BLaER1 treated with 17β-estradiol and CSF1 and Interleukin-3, amounts not matched to agents 10 nM and 100 nM (cell line): ENCODE measurements around the gene MCOLN1.

ENCODE experiments used
- H3K27ac ChIP-seq, 11 experiments: shearing (Covaris generic); formaldehyde crosslinking; 2 replicates each; pipeline ENCODE4 v1.8.1; 2022
- H3K27me3 ChIP-seq, 11 experiments: shearing (Covaris generic); formaldehyde crosslinking; 2 replicates each; pipeline ENCODE4 v1.8.1; 2022
- H3K36me3 ChIP-seq, 11 experiments: shearing (Covaris generic); formaldehyde crosslinking; 2 replicates each; pipeline ENCODE4 v1.8.1; 2022
- H3K4me1 ChIP-seq, 10 experiments: shearing (Covaris generic); formaldehyde crosslinking; 2 replicates each; pipeline ENCODE4 v1.8.1; 2022
- H3K4me2 ChIP-seq, 11 experiments: shearing (Covaris generic); formaldehyde crosslinking; 2 replicates each; pipeline ENCODE4 v1.8.1; 2022
- H3K4me3 ChIP-seq, 10 experiments: shearing (Covaris generic); formaldehyde crosslinking; 2 replicates each; pipeline ENCODE4 v1.8.1; 2022
- H3K9ac ChIP-seq, 11 experiments: shearing (Covaris generic); formaldehyde crosslinking; 2 replicates each; pipeline ENCODE4 v1.8.1; 2022
- H3K9me3 ChIP-seq, 11 experiments: shearing (Covaris generic); formaldehyde crosslinking; replicated peaks in 1 of 11; 2 replicates each; pipeline ENCODE4 v1.8.1; 2022
- H4K20me1 ChIP-seq, 11 experiments: shearing (Covaris generic); formaldehyde crosslinking; 2 replicates each; pipeline ENCODE4 v1.8.1; 2022
- Cebpa-rat ChIP-seq, 11 experiments: shearing (Covaris generic); IDR thresholded peaks; 2 replicates each; pipeline ENCODE4 v1.8.1; 2022

Gene MCOLN1

GRCh38 chr19:7515645-7516151 lies 6.7 kb upstream of the MCOLN1 start, which contains the start of gene ZNF358:
Gene ZNF358 (plus strand): TSS chr19:7516103. CDS start chr19:7519243, 3,140 bp downstream.
- Histone ChIP-seq H3K36me3 (peaks cover 0 to 19% (median 11%) of the 10 kb centered on the region in 11 experiments; a peak in 17 of 22 replicates), H3K9me3 (no peaks in the 10 kb centered on the region), H3K4me1 (peaks cover 18 to 32% (median 26%) of the 10 kb centered on the region in 10 experiments), H3K4me2 (peak within 1 kb of the TSS; percentile 88 to 100 (median 97)), H3K27me3 (no peaks in the 10 kb centered on the region), H4K20me1 (no peaks in the 10 kb centered on the region), H3K27ac (peak within 1 kb of the TSS; percentile 79 to 91 (median 87)), H3K4me3 (peak within 1 kb of the TSS; percentile 67 to 81 (median 74)), H3K9ac (peak within 1 kb of the TSS; percentile 84 to 96 (median 90))
- no peak for TF ChIP-seq Cebpa-rat (IDR thresholded peaks at IDR 0.05)

GRCh38 chr19:7516333-7516732 lies 6.1 kb upstream of the MCOLN1 start:
- H3K4me2 ChIP-seq = peak overlapping the region; percentile 88 to 100 (median 97)
- H3K4me3 ChIP-seq = peak overlapping the region; percentile 67 to 81 (median 74)
- peaks cover 0 to 22% (median 11%) of the 10 kb centered on the region in 11 experiments; a peak in 17 of 22 replicates for H3K36me3 ChIP-seq
- H3K4me1 ChIP-seq = peaks cover 18 to 32% (median 27%) of the 10 kb centered on the region in 10 experiments
- TF ChIP-seq Cebpa-rat (IDR thresholded peaks at IDR 0.05) = no peak
- peak overlapping the region; percentile 79 to 91 (median 87) for H3K27ac ChIP-seq
- H3K9me3 ChIP-seq = no peaks in the 10 kb centered on the region
- H4K20me1 ChIP-seq = no peaks in the 10 kb centered on the region
- H3K9ac ChIP-seq = peak overlapping the region; percentile 84 to 96 (median 90)
- H3K27me3 ChIP-seq = no peaks in the 10 kb centered on the region

DNA sequence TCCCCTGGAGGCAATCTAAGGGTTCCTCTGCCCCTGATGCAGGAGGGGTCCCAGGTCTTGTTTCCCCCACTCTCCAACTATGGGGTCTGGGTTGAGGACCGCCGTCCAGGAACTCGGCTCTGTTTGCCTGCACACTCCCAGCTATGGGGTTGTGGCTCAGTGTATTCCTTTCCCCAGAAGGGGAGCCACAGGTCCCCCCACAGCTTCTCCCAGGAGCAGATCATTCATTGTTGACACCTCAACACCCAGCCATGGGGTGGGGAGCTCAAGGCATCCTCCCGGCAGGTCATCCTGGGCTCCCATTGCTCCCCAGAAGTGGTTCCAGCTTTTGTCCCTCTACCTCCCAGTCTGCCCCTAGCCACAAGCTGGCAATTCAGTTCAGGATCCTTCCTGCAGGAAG lies 5.5 kb upstream of the MCOLN1 start:
- Histone ChIP-seq H3K4me1 (peaks cover 22 to 37% (median 32%) of the 10 kb centered on the region in 10 experiments), H3K4me3 (peak overlapping the region; percentile 67 to 81 (median 74)), H3K4me2 (peak overlapping the region; percentile 88 to 100 (median 97)), H3K9me3 (no peaks in the 10 kb centered on the region), H3K9ac (peak overlapping the region; percentile 84 to 96 (median 90)), H3K27me3 (no peaks in the 10 kb centered on the region), H3K27ac (peak overlapping the region; percentile 79 to 91 (median 87)), H4K20me1 (no peaks in the 10 kb centered on the region), H3K36me3 (peaks cover 0 to 22% (median 11%) of the 10 kb centered on the region in 11 experiments; a peak in 17 of 22 replicates)
- no peak for TF ChIP-seq Cebpa-rat (IDR thresholded peaks at IDR 0.05)

DNA sequence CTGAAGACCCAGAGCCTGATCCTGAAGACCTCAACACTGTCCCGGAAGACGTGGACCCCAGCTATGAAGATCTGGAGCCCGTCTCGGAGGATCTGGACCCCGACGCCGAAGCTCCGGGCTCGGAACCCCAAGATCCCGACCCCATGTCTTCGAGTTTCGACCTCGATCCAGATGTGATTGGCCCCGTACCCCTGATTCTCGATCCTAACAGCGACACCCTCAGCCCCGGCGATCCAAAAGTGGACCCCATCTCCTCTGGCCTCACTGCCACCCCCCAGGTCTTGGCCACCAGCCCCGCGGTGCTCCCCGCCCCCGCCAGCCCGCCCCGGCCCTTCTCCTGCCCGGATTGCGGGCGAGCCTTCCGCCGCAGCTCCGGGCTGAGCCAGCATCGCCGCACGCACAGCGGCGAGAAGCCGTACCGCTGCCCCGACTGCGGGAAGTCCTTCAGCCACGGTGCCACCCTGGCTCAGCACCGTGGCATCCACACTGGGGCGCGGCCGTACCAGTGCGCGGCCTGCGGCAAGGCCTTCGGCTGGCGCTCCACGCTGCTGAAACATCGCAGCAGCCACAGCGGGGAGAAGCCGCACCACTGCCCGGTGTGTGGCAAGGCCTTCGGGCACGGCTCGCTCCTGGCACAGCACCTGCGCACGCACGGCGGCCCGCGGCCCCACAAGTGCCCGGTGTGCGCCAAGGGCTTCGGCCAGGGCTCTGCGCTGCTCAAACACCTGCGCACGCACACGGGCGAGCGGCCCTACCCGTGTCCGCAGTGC lies 2.9 kb upstream of the MCOLN1 start:
- no peak overlapping the region for H3K4me3 ChIP-seq
- H3K4me2 ChIP-seq = no peak overlapping the region
- no peak overlapping the region for H3K9ac ChIP-seq
- no peaks in the 10 kb centered on the region for H3K9me3 ChIP-seq
- peaks cover 0 to 24% (median 14%) of the 10 kb centered on the region in 11 experiments; a peak in 17 of 22 replicates for H3K36me3 ChIP-seq
- H3K27ac ChIP-seq = no peak overlapping the region
- no peaks in the 10 kb centered on the region for H3K27me3 ChIP-seq
- H3K4me1 ChIP-seq = peaks cover 37 to 56% (median 50%) of the 10 kb centered on the region in 10 experiments
- peaks cover 0 to 15% (median 0%) of the 10 kb centered on the region in 11 experiments; a peak in 5 of 22 replicates for H4K20me1 ChIP-seq
- TF ChIP-seq Cebpa-rat (IDR thresholded peaks at IDR 0.05) = no peak

DNA sequence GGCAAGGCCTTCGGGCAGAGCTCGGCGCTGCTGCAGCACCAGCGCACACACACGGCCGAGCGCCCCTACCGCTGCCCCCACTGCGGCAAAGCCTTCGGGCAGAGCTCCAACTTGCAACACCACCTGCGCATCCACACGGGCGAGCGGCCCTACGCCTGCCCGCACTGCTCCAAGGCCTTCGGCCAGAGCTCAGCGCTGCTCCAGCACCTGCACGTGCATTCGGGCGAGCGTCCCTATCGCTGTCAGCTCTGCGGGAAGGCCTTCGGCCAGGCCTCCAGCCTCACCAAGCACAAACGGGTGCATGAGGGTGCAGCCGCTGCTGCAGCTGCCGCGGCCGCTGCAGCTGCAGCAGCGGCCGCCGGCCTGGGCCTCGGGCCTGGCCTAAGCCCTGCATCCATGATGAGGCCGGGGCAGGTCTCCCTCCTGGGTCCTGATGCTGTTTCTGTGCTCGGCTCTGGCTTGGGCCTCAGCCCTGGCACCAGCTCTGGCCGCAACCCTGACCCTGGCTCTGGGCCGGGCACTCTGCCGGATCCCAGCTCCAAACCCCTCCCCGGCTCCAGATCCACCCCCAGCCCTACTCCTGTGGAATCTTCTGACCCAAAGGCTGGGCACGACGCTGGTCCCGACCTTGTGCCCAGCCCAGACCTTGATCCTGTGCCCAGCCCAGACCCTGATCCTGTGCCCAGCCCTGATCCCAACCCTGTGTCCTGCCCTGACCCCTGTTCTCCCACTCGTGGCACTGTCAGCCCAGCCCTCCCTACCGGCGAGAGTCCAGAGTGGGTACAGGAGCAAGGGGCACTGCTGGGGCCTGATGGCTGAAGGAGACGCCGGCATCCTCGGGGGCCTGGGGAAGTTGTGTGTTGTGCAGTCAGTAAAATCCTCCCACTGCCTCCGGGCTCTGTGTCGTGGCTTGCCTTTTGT lies 2.0 kb upstream of the MCOLN1 start:
- Histone ChIP-seq H3K36me3 (peaks cover 0 to 33% (median 17%) of the 10 kb centered on the region in 11 experiments; a peak in 18 of 22 replicates), H3K27ac (no peak overlapping the region)
- TF ChIP-seq Cebpa-rat (IDR thresholded peaks at IDR 0.05) = no peak

DNA sequence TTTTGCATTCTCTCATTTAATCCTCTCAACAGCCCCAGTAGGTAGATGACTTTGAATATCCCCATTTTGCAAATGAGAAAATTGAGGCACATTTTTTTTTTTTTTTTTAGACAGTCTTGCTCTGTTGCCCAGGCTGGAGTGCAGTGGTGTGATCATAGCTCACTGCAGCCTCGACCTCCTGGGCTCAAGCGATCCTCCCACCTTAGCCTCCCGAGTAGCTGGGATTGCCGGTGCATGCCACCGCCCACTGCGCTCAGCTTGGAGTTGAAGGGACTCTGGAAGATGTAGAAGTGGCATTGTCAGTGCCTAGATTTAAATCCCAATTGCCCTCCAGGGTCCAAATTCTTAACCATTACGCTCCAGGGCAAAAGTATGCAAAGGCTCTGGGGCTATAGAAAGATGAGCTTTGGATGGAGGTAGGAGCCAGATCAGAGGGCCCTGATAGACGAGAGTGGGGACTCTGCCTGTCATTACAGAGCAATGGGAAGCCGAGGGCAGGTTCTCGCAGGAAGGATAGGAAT lies 813 bp upstream of the MCOLN1 start:
- TF ChIP-seq Cebpa-rat (IDR thresholded peaks at IDR 0.05) = no peak
- H3K27me3 ChIP-seq = no peaks in the 10 kb centered on the region
- H3K4me2 ChIP-seq = peak overlapping the region; percentile 85 to 100 (median 99)
- H3K27ac ChIP-seq = peak overlapping the region; percentile 45 to 82 (median 65); a peak in 20 of 22 replicates
- H3K9ac ChIP-seq = peak overlapping the region; percentile 74 to 93 (median 84); a peak in 21 of 22 replicates
- H3K4me3 ChIP-seq = peak overlapping the region; percentile 70 to 93 (median 85)
- no peaks in the 10 kb centered on the region for H3K9me3 ChIP-seq
- H3K36me3 ChIP-seq = peaks cover 0 to 45% (median 24%) of the 10 kb centered on the region in 11 experiments; a peak in 18 of 22 replicates
- peaks cover 0 to 28% (median 0%) of the 10 kb centered on the region in 11 experiments; a peak in 5 of 22 replicates for H4K20me1 ChIP-seq
- H3K4me1 ChIP-seq = peaks cover 26 to 62% (median 36%) of the 10 kb centered on the region in 10 experiments

More for the DNA sequence above, 2.0 kb upstream of the MCOLN1 start:
- H3K4me1 ChIP-seq = peaks cover 32 to 54% (median 43%) of the 10 kb centered on the region in 10 experiments
- H3K4me2 ChIP-seq = no peak overlapping the region
- no peaks in the 10 kb centered on the region for H3K27me3 ChIP-seq
- no peaks in the 10 kb centered on the region for H3K9me3 ChIP-seq
- H3K4me3 ChIP-seq = no peak overlapping the region
- peaks cover 0 to 22% (median 0%) of the 10 kb centered on the region in 11 experiments; a peak in 5 of 22 replicates for H4K20me1 ChIP-seq
- H3K9ac ChIP-seq = no peak overlapping the region

GRCh38 chr19:7522923-7523667 lies 671 bp downstream of the MCOLN1 start:
- Histone ChIP-seq H3K27me3 (no peaks in the 10 kb centered on the region), H3K9me3 (no peaks in the 10 kb centered on the region), H3K36me3 (peaks cover 0 to 60% (median 29%) of the 10 kb centered on the region in 11 experiments; a peak in 18 of 22 replicates), H3K9ac (peak overlapping the region; percentile 74 to 93 (median 84)), H3K4me2 (peak overlapping the region; percentile 92 to 100 (median 99)), H4K20me1 (peaks cover 0 to 31% (median 0%) of the 10 kb centered on the region in 11 experiments; a peak in 5 of 22 replicates), H3K27ac (peak overlapping the region; percentile 34 to 82 (median 67); a peak in 21 of 22 replicates), H3K4me1 (peaks cover 17 to 62% (median 23%) of the 10 kb centered on the region in 10 experiments), H3K4me3 (peak overlapping the region; percentile 70 to 93 (median 85))
- no peak for TF ChIP-seq Cebpa-rat (IDR thresholded peaks at IDR 0.05)
